ENCODE data around the gene PRM3.
"Not testable (repeated sequence)": the region's sequence is repeated elsewhere in the genome, so short reads cannot be mapped to it uniquely, and the experiment has no call there.

Gene PRM3

DNA sequence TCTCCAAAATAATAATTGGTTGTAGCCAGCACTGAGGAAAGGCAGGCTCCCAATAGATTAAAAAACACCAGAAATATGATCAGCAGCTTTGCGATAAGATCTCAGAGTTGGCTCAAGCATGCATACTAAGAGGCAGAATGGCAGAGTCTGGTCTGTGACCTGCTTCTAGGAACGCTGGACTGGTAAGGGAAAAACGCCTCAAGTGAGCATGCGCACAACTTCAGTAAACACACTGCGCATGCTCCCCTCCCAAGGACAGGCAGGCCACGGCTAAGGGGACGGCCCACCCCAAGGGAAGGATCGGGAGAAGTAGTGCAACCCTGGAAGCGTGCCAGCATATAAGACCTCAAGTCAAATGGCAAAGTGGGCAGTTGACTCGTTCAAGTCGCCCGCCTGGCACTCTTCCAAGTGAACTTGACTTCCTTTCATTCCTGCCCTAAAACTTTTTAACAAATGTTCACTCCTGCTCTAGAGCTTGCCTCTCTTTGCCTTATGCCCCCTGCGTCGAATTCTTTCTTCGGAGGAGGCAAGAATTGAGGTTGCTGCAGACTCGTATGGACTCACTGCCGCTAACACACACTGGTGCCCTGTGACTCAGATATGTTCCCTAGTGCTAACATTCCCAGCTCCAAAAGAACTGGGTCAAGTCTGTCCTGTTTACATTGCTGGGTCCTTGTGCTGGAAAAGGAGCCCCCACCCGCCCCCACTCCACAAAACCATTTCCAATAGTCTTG lies 30.1 kb upstream of the PRM3 start:
- no peak for DNase-seq

DNA sequence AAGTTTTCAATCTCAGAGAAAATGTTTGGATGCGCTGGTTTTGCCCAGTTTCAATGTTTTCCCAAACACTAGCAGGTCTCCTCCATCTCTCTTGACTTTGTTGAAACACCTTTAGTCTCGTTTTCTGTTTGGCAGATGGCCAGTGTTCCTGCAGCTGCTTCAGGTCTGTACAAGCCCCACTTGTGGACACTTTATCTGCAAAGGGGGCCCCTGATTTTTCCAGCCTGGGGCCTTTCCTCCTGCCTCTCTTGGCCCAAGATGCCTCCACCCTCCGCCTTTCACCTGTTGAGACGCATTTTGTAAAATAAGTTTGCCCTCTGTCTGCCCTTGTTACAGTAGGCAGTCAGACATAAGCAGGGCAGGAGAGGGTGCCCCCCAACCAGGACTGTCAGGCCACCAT lies 29.5 kb upstream of the PRM3 start:
- DNase-seq, result no peak

DNA sequence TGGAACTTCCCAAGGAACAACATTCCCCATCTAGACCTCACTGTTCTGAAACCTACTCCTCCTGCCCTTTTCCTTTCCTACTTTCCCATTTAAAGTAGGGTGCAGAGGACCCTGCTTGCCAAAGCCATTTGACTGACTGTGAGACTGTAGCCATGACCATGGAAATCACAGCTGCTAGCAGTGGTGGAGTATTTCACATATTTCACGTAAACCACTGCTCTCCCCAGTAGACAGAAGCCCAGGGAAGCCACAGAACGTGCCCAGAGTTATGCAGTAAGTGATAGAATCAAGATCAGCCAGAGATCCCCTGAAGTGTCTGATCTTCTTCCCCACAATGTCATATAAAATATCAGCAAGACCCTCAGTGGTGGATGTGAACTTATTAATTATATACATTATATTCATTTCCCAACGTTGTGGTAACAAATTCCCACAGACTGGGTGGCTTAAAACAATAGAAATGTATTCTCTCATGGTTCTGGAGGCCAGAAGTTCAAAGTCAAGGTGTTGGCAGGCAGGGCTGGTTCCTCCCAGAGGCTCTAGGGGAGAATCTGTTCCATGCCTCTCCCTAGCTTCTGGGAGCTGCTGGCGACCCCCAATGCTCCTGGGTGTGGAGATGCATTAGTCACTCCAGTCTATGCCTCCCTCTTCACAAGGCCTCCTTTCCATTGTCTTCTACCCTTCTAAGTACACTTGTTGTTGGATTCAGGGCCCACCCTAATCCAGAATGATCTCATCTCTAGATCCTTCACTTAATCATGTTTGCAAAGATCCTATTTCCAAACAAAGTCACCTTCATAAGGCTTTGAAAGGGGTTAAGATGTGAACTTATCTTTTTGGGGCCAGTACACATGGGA lies 28.4 kb upstream of the PRM3 start:
- DNase-seq, result no peak

DNA sequence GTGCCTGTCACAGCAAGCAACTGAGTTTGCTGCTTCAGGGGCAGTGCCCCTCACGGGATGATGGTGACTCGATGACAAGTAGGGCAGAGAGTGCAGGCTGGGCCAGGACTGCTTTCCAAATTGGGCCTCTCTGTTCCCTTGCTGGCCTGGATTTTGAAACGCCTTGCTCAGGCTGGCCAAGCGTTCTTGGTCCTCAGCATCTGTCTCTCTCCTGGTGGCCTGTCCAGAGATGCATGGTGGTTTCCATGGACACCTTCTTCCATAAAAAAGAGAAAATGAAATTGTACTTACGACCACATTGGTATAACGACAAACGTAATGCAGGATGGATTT lies 27.1 kb upstream of the PRM3 start:
- no peak for DNase-seq

GRCh38 chr16:11299865-11300559 lies 26.6 kb upstream of the PRM3 start:
- DNase-seq, result no peak

GRCh38 chr16:11298950-11299547 lies 25.6 kb upstream of the PRM3 start:
- not testable (repeated sequence) for DNase-seq

DNA sequence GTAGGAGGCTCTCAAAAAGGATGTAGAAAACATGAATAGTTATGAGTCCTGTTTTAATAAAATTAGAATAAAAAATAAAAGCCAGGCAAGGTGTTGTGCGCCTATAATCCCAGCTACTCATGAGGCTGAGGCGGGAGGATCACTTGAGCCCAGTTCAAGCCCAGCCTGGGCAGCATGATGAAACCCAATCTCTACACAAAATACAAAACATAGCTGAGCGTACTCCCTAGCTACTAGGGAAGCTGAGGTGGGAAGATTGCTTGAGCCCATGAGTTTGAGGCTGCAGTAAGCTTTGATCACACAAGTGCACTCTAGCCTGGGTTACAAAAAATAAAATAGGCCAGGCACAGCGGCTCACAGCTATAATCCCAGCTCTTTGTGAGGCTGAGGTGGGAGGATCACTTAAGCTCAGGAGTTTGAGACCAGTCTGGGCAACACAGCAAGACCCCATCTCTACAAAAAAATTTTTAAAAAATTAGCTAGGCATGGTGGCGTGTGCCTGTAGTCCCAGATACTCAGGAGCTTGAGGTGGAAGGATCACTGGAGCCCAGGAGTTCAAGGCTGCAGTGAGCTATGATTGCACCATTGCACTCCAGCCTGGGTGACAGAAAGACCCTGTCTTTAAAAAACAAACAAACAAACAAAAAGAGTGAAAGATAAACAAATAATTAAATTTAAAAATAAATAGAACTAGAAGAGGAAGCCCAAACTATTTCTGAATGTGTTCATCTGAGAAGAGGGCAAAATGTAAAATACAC lies 24.9 kb upstream of the PRM3 start:
- no peak for DNase-seq

DNA sequence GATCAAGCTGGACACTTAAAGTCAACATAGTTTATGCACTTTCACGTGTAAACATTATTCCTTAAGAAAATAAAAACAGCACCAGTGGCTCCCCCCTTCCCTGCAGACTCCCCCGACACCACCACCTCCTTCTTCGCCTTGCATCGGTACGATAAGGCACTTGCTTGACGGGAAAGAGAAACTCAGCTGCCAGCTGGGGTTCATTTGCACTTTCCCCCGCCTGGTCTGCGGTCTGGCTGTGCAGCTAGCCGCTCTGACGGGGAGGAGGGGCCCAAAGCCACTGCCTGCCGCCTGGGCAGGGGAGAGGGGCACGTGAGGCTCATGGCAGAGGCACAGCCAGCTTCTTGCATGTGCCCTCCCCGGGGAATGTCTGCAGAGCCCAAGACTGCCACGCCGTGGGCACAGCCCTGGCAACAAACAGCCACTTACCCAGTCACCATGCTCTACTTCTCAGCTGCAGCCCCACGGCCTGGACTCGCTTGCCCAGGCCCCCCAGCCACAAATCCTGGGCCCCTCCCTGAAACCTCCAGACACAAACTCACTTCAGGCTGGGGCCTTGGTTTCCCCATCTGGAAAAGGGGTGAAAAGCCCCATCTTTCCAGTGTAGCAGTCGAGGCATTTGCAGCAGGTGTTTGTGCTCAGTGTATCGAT lies 24.2 kb upstream of the PRM3 start:
- peak; percentile 76 for DNase-seq

- no peak for DNase-seq
Observed at GRCh38 chr16:11296706-11297491, 23.5 kb upstream of the PRM3 start.

- no peak for DNase-seq
Observed at GRCh38 chr16:11296351-11296705, 22.9 kb upstream of the PRM3 start.

DNA sequence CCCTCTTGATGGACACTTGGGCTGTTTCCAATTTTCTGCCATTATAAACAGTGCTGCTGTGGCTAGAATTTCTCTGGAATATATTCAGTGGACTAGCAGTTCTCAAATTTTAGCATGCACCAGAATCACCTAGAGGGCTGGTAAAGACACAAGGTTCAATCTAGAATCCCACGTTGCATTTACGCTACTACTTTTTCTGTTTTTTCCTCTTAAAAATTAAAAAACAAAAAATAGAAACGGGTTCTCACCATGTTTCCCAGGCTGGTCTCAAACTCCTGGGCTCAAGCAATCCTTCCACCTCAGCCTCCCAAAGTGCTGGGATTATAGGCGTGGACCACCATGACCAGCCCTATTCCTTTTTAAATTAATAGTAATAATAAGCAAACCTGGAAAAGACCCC lies 22.2 kb upstream of the PRM3 start:
- DNase-seq, result no peak

GRCh38 chr16:11292076-11292748 lies 18.8 kb upstream of the PRM3 start:
- no peak for DNase-seq

- DNase-seq, result no peak
Observed at GRCh38 chr16:11291091-11291703, 17.8 kb upstream of the PRM3 start.

DNA sequence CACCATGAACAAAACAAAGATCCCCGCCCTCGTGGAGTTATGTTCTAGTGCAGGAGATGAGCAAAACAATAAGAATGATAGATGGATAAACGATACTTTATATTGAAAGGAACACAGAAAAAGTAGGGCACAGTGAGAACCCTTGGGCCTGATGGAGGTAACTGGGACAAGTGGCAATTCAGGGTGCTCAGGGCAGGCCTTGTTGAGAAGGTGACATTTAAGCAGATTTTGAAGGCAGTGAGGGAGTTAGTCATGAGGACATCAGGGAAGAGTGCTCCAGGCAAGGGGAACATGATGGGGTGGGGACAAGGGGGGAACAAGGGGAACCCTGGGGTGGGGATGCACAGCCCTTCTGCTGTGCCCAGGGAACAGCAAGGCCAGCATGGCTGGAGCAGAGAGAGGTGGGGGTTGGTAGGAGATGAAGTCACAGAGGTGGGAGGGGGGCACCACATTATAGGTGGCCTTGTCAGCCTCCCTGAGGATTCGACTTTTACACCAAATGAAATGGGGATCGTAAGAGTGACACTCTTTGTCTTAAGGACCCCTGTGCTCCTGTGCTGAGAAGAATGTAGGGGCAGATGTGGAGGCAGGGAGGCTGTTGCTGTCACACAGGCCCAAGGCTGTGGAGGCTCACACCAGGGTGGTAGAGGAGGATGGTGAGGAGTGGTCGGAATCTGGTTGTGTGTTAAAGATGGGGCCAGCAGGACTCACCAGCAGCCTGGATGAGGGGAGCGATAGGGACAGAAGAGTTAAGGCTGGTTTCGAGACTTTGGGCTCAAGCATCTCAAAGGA lies 16.9 kb upstream of the PRM3 start:
- no peak for DNase-seq

GRCh38 chr16:11289696-11290095 lies 16.3 kb upstream of the PRM3 start:
- not testable (repeated sequence) for DNase-seq

DNA sequence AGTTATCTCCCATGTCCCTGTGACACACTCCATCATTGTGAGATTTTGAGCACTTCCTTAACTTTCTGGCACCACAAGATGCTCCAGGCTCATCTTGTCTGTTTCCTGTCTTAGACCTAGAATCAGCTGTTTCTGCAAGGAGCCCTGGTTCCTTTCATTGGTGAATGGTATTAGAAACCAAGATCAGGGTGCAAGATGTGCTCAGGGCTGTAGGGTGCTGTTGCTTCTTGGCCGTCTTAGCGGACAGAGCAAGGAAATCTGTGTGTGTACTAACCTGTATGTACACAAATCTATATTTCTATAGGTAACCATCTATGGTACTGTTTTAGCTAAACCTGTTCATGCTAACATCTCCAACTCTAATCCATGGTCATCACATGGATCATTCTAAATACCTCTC lies 15.8 kb upstream of the PRM3 start:
- DNase-seq, result no peak

- DNase-seq, result no peak
Observed at GRCh38 chr16:11285842-11286241, 12.4 kb upstream of the PRM3 start.

DNA sequence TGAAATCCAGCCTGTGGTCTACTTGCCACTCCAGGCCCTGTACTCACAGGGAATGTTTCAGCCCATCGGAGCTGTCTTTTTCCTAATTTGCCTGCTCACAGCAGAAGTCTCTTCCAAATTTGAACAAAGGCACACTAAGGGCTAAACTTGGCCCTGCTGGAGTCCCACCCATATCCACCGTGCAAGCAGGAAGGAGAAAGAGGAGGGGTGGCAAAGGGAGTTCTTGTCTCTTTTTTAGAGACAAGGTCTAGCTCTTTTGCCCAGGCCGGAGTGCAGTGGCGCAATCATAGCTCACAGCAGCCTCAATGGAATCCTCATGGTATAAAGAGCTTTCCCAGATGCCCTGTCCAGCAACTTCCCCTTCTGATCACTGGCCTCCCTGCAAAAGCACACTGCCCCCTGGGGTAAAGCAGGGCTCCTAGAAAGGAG lies 10.4 kb upstream of the PRM3 start:
- DNase-seq, result no peak

Measured in activated CD4-positive, alpha-beta T cell treated with anti-CD3 and anti-CD28 coated beads, Interleukin-2, amount 50 U/mL, for 16 hours (primary cell).